A549 (cell line): ENCODE measurements around the gene RRH.

Experiments used
- CTCF ChIP-seq: fragments of >200 bp; sonication (Bioruptor Twin); formaldehyde crosslinking; IDR thresholded peaks from 3 replicates; pipeline ENCODE4 v1.5.1; 2016
- KDM1A ChIP-seq: fragments of 200-600 bp; sonication (generic); IDR thresholded peaks from 2 replicates; pipeline ENCODE4 v1.6.1; 2016; ENCODE audit warnings: low read depth, mild to moderate bottlenecking
- MYC ChIP-seq: IDR thresholded peaks from 2 replicates; pipeline ENCODE4 v1.6.1; 2012; ENCODE audit warnings: mild to moderate bottlenecking, inconsistent platforms, low read length, improper control_type of control experiment, borderline replicate concordance
- POLR2A ChIP-seq: IDR thresholded peaks from 2 replicates; pipeline ENCODE4 v1.6.1; 2012; ENCODE audit warnings: mild to moderate bottlenecking, low read length
- RAD21 ChIP-seq, 2 experiments: fragments of >200 bp in 1 of 2; sonication (Bioruptor Twin) in 1 of 2; formaldehyde crosslinking in 1 of 2; IDR thresholded peaks in 1 of 2; conservative IDR thresholded peaks in 1 of 2; 2 replicates in 1 of 2; 3 replicates in 1 of 2; pipeline ENCODE4 v1.6.1; 2012 to 2018; ENCODE audit warnings: inconsistent platforms in 1 of 2
- RCOR1 ChIP-seq: fragments of 150-350 bp; IDR thresholded peaks from 2 replicates; pipeline ENCODE4 v1.6.1; 2014; ENCODE audit warnings: antibody characterized with exemption, low read length, low read depth
- REST ChIP-seq: fragments of 200-600 bp; sonication (generic); IDR thresholded peaks from 2 replicates; pipeline ENCODE4 v1.6.1; 2016; ENCODE audit warnings: antibody characterized with exemption, mild to moderate bottlenecking, moderate library complexity
- USF2 ChIP-seq: fragments of 450-650 bp; IDR thresholded peaks from 2 replicates; pipeline ENCODE4 v1.6.1; 2014; ENCODE audit warnings: antibody characterized with exemption
- TF ChIP-seq, protein P1 (sequence below): fragments of >200 bp; sonication (Bioruptor Twin); formaldehyde crosslinking; IDR thresholded peaks from 3 replicates; pipeline ENCODE4 v1.6.1; 2016
- TF ChIP-seq, protein P2 (sequence below): IDR thresholded peaks from 2 replicates; pipeline ENCODE4 v1.6.1; 2012

DNA sequence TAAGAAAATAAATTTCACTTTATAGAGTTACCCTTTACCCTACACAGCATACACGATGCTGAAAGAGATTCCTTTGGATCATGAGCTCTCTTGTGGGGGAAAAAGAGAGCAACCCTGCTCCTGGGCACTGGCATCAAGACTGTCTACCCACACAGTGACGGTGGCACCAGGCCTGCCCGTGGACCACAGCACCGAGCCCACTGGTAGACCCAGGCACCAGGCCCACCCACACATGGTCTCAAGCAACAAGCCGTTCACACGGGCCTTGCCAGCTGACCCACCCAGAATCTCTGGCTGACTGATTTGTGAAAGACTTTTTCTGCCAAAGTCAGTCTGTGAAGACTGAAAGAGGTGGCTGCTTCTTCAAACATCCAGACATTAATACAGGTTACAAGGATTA, 32.7 kb upstream of the RRH start:
- no peak for TF ChIP-seq CTCF
- TF ChIP-seq, protein P1, sequence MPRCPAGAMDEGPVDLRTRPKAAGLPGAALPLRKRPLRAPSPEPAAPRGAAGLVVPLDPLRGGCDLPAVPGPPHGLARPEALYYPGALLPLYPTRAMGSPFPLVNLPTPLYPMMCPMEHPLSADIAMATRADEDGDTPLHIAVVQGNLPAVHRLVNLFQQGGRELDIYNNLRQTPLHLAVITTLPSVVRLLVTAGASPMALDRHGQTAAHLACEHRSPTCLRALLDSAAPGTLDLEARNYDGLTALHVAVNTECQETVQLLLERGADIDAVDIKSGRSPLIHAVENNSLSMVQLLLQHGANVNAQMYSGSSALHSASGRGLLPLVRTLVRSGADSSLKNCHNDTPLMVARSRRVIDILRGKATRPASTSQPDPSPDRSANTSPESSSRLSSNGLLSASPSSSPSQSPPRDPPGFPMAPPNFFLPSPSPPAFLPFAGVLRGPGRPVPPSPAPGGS, result no peak
- TF ChIP-seq RCOR1, result no peak
- TF ChIP-seq KDM1A, result no peak
- no peak for TF ChIP-seq POLR2A
- no peak for TF ChIP-seq REST
- no peak for TF ChIP-seq MYC
- TF ChIP-seq, protein P2, sequence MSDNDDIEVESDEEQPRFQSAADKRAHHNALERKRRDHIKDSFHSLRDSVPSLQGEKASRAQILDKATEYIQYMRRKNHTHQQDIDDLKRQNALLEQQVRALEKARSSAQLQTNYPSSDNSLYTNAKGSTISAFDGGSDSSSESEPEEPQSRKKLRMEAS, result no peak
- no peak for TF ChIP-seq RAD21 (conservative IDR thresholded peaks at IDR 0.05 in 1 of 2, IDR thresholded peaks at IDR 0.05 in 1 of 2)
- TF ChIP-seq USF2, result no peak
